K562 (cell line): ENCODE results near the gene KIF5A. TPM values are rescaled to one million over a fixed set of nuclear protein-coding genes. Genes with fewer than 3 reads are reported as not detected.
"Not testable (repeated sequence)": the region's sequence is repeated elsewhere in the genome, so short reads cannot be mapped to it uniquely, and the experiment has no call there.

Source experiments
- ATAC-seq: fragments of 200-7000 bp; cut with Tn5 transposase; 3 replicates; pipeline ENCODE4 v1.9.1; 2020; ENCODE audit warnings: moderate library complexity
- BruUV-seq: library from RNA; stranded (reverse); fragments of 400-500 nt; replicated peaks from 2 replicates; lab custom pipeline; 2021; lab: Mats Ljungman, UMichigan
- CTCF ChIA-PET: fragments of 300-600 bp; formaldehyde crosslinking; extraction: SDS; loops from one replicate; lab custom pipeline; 2021; ENCODE audit warnings: low intra/inter-chr PET ratio; lab: Yijun Ruan, JAX
- POLR2A ChIA-PET: fragments of 300-600, 350-650 bp; sonication (Branson Sonifier 250); formaldehyde crosslinking; extraction: SDS; loops from one replicate; lab custom pipeline; 2021; ENCODE audit warnings: antibody characterized with exemption, inconsistent platforms; lab: Yijun Ruan, JAX
- DNase-seq, 4 experiments: peaks; one replicate each; pipeline versions ENCODE4 v3.0.0 to v3.0.0-alpha.2; 2011 to 2018; ENCODE audit warnings: low spot score in 3 of 4, mixed read lengths in 3 of 4; ENCODE audit errors: extremely low read depth in 1 of 4
- FAIRE-seq: peaks from 2 replicates; lab custom pipeline; 2011; peaks lifted over from hg19 to GRCh38; lab: Jason Lieb, UNC
- H2AFZ ChIP-seq: 2 replicates; pipeline ENCODE4 v1.6.0; 2011; ENCODE audit warnings: low read depth, low read length, control low read depth, inconsistent platforms
- H3K27ac ChIP-seq: fragments of 200-600 bp; 3 replicates; pipeline ENCODE4 v1.8.0; 2011; ENCODE audit warnings: low read depth, mild to moderate bottlenecking, control low read depth, inconsistent platforms, low read length, moderate library complexity, mixed read lengths; ENCODE audit errors: extremely low read depth
- H3K27me3 ChIP-seq, 2 experiments: fragments of 300-600 bp in 1 of 2; 2 replicates in 1 of 2; 3 replicates in 1 of 2; pipeline versions ENCODE4 v1.6.0 to v1.8.0; 2011; ENCODE audit warnings: inconsistent platforms in 2 of 2, low read length in 2 of 2, mild to moderate bottlenecking in 1 of 2, mixed read lengths in 1 of 2, moderate library complexity in 1 of 2; ENCODE audit not compliant: control insufficient read depth in 2 of 2, insufficient read depth in 2 of 2
- H3K36me3 ChIP-seq: fragments of 300-600 bp; 3 replicates; pipeline ENCODE4 v1.8.0; 2011; ENCODE audit warnings: mild to moderate bottlenecking, low read length, inconsistent platforms; ENCODE audit not compliant: control insufficient read depth, insufficient read depth
- H3K4me1 ChIP-seq, 2 experiments: fragments of 200-600 bp in 1 of 2; replicated peaks in 1 of 2; 2 replicates in 1 of 2; 3 replicates in 1 of 2; pipeline versions ENCODE4 v1.5.1 to v1.8.0; 2011; ENCODE audit warnings: inconsistent platforms in 2 of 2, low read length in 2 of 2, mild to moderate bottlenecking in 1 of 2, mixed read lengths in 1 of 2, moderate library complexity in 1 of 2; ENCODE audit not compliant: control insufficient read depth in 2 of 2, insufficient read depth in 2 of 2
- H3K4me2 ChIP-seq: 2 replicates; pipeline ENCODE4 v1.6.1; 2011; ENCODE audit warnings: low read length, control low read depth, inconsistent platforms, mixed read lengths; ENCODE audit not compliant: insufficient read depth
- H3K4me3 ChIP-seq: fragments of 200-600 bp; sonication (generic), shearing (Covaris generic); 2 replicates; pipeline ENCODE4 v1.5.1; 2016; ENCODE audit warnings: control low read depth, inconsistent platforms
- H3K79me2 ChIP-seq: fragments of 200-600 bp; 3 replicates; pipeline ENCODE4 v1.8.0; 2011; ENCODE audit warnings: low read length, inconsistent platforms; ENCODE audit not compliant: control insufficient read depth, insufficient read depth
- H3K9ac ChIP-seq, 2 experiments: 2 replicates each; pipeline versions ENCODE4 v1.6.0 to v1.6.1; 2011; ENCODE audit warnings: low read depth in 2 of 2, low read length in 2 of 2, control low read depth in 1 of 2, inconsistent platforms in 1 of 2, mild to moderate bottlenecking in 1 of 2, mixed read lengths in 1 of 2; ENCODE audit not compliant: insufficient read depth in 1 of 2
- H3K9me1 ChIP-seq: one replicate; pipeline ENCODE4 v1.6.0; 2011; ENCODE audit warnings: inconsistent platforms, mild to moderate bottlenecking, low read length, moderate library complexity; ENCODE audit not compliant: control insufficient read depth, insufficient read depth
- H3K9me3 ChIP-seq: replicated peaks from 2 replicates; pipeline ENCODE4 v1.5.1; 2011; ENCODE audit warnings: low read depth, low read length, inconsistent platforms; ENCODE audit not compliant: control insufficient read depth, insufficient read depth
- H4K20me1 ChIP-seq: replicated peaks from 2 replicates; pipeline ENCODE4 v1.6.1; 2011; ENCODE audit warnings: low read length, inconsistent platforms, mixed read lengths; ENCODE audit not compliant: control insufficient read depth, insufficient read depth
- CBFA2T3 ChIP-seq: fragments of 450-650 bp; IDR thresholded peaks from 2 replicates; pipeline ENCODE4 v1.6.1; 2017
- HMBOX1 ChIP-seq: sonication (generic); IDR thresholded peaks from 2 replicates; pipeline ENCODE4 v1.6.1; 2016
- MAFG ChIP-seq: fragments of 450-650 bp; conservative IDR thresholded peaks from 2 replicates; pipeline ENCODE4 v1.6.1; 2016; ENCODE audit warnings: missing genetic modification characterization, missing compliant biosample characterization
- MAFK ChIP-seq: IDR thresholded peaks from 2 replicates; pipeline ENCODE4 v1.6.1; 2011; ENCODE audit warnings: low read length, improper control_type of control experiment
- MAZ ChIP-seq, 2 experiments: fragments of 450-650 bp in 1 of 2; sonication (generic) in 1 of 2; formaldehyde crosslinking; IDR thresholded peaks in 1 of 2; conservative IDR thresholded peaks in 1 of 2; 2 replicates each; pipeline versions ENCODE4 v1.4.0 to v1.5.0; 2020; ENCODE audit warnings: mild to moderate bottlenecking in 1 of 2, missing genetic modification reagents in 1 of 2
- MEIS2 ChIP-seq: fragments of 450-650 bp; IDR thresholded peaks from 2 replicates; pipeline ENCODE4 v1.6.1; 2014; ENCODE audit warnings: mild to moderate bottlenecking; ENCODE audit not compliant: partially characterized antibody
- PBX2 ChIP-seq, 2 experiments: IDR thresholded peaks in 1 of 2; conservative IDR thresholded peaks in 1 of 2; 2 replicates each; pipeline ENCODE4 v1.6.1; 2016; ENCODE audit warnings: low read depth in 2 of 2, mild to moderate bottlenecking in 1 of 2, missing compliant biosample characterization in 1 of 2, missing genetic modification characterization in 1 of 2, moderate library complexity in 1 of 2
- TFE3 ChIP-seq: fragments of 450-650 bp; formaldehyde crosslinking; IDR thresholded peaks from 2 replicates; pipeline ENCODE4 v1.4.0; 2020; ENCODE audit warnings: mild to moderate bottlenecking, mixed read lengths
- TOE1 ChIP-seq, 2 experiments: fragments of 450-650 bp in 1 of 2; sonication (generic) in 1 of 2; formaldehyde crosslinking in 1 of 2; IDR thresholded peaks; 2 replicates each; pipeline versions ENCODE4 v1.7.1 to v1.8.0; 2016 to 2022; ENCODE audit warnings: borderline replicate concordance in 2 of 2, mild to moderate bottlenecking in 2 of 2, antibody characterized with exemption in 1 of 2, inconsistent platforms in 1 of 2, low read depth in 1 of 2, missing genetic modification reagents in 1 of 2, moderate library complexity in 1 of 2
- USF1 ChIP-seq: sonication (generic); formaldehyde crosslinking; IDR thresholded peaks from 2 replicates; pipeline ENCODE4 v1.9.0; 2022; ENCODE audit warnings: mild to moderate bottlenecking, missing genetic modification reagents
- ZFP36 ChIP-seq: fragments of 150-350 bp; IDR thresholded peaks from 2 replicates; pipeline ENCODE4 v1.6.1; 2018; ENCODE audit warnings: low read length, low read depth; ENCODE audit not compliant: partially characterized antibody
- ZNF263 ChIP-seq: sonication (generic); formaldehyde crosslinking; IDR thresholded peaks from 2 replicates; pipeline ENCODE4 v1.8.0; 2022; ENCODE audit warnings: mild to moderate bottlenecking, missing genetic modification reagents, borderline replicate concordance
- ZNF316 ChIP-seq: fragments of 450-650 bp; IDR thresholded peaks from 2 replicates; pipeline ENCODE4 v1.6.1; 2016
- WGBS: fragments of 100-300 bp; shearing (Covaris generic); methylation state at CpG from one replicate; pipeline ENCODE4 v1.1.6; 2016; ENCODE audit warnings: low coverage, mixed read lengths; ENCODE audit not compliant: insufficient coverage; ENCODE audit errors: missing lambda C conversion rate; 5-methylcytosine and 5-hydroxymethylcytosine counted together
- in situ Hi-C: fragments of 300-500 bp; cut with MboI; formaldehyde crosslinking; loops from 4 replicates; pipeline ENCODE4 v1.15.0; 2018; ENCODE audit warnings: inconsistent platforms, mixed read lengths
- intact Hi-C: fragments of 100-400 bp; cut with micrococcal nuclease; formaldehyde crosslinking; loops from 2 replicates; pipeline ENCODE4 v1.14.2; 2022
- polyA plus RNA-seq, 8 experiments: library from polyadenylated mRNA; depleted of rRNA in 4 of 8; stranded (reverse) in 5 of 8; unstranded in 3 of 8; fragments of >200 nt; fragmentation: Nextera tagmentation in 2 of 8; fragmentation: Illumina TruSeq in 1 of 8; extraction: Ambion mirVana in 2 of 8; extraction: Trizol in 1 of 8; gene quantifications; 2 replicates each; pipeline versions ENCODE4 v1.2.1 to v1.2.3, GENCODE V29; 2011 to 2014; ENCODE audit warnings: inconsistent platforms in 1 of 8, missing spikeins in 1 of 8
- total RNA-seq, 7 experiments: library from RNA; depleted of rRNA in 6 of 7; stranded (reverse); fragments of >200 nt in 6 of 7; fragmentation: Illumina TruSeq in 2 of 7; extraction: Trizol in 2 of 7; gene quantifications; 2 replicates each; pipeline versions ENCODE4 v1.2.1 to v1.2.3, GENCODE V29; 2011 to 2021; ENCODE audit warnings: low replicate concordance in 1 of 7

KIF5A gene
- total and polyA plus RNA-seq, 9 of the 15 experiments (the other 6 are each of a cell fraction or from before 2014, with no cell fraction given), result 3.4 to 17.7 (median 8.0) TPM

- H3K9me1 ChIP-seq; BruUV-seq; H4K20me1 ChIP-seq; H3K9me3 ChIP-seq; ATAC-seq; CTCF ChIA-PET; H3K4me3 ChIP-seq; H3K27ac ChIP-seq; H3K27me3 ChIP-seq; intact Hi-C loops; in situ Hi-C loops; TF ChIP-seq TOE1 (CRISPR knock-in tag; IDR thresholded peaks at IDR 0.05; ENCODE audit: borderline replicate concordance, low read depth); PBX2 (CRISPR knock-in tag; IDR thresholded peaks at IDR 0.05; ENCODE audit: low read depth): not testable (repeated sequence)
- peak in 1 of 4 experiments; percentile 66 for DNase-seq
- Histone ChIP-seq H3K9ac (peak overlapping the region in 1 of 2 experiments; percentile 77; a peak in 2 of 4 replicates), H3K79me2 (peaks cover 27% of the 10 kb centered on the region), H2AFZ (peak overlapping the region; percentile 58), H3K4me2 (peak overlapping the region; percentile 15; the same call in 1 of the 2 replicates), H3K36me3 (peaks cover 23% of the 10 kb centered on the region; the same call in 2 of the 3 replicates), H3K4me1 (peaks cover 22 to 23% of the 10 kb centered on the region in 2 experiments)
- 42% methylated on average over 14 of the region's 15 CpGs for whole genome bisulfite sequencing
- FAIRE-seq, result peak; percentile 49
- POLR2A ChIA-PET, result interaction anchor here (0.6 to 4.2 kb wide), 2 partner anchors 11 to 257 kb away, joined by 3 to 20 read pairs; no protein-coding TSS in a partner anchor
- TF ChIP-seq CBFA2T3, result 0 out of 2 replicates have a peak, but pooled peaks have one; percentile 13
- peak; percentile 76 for TF ChIP-seq TOE1 (IDR thresholded peaks at IDR 0.05; ENCODE audit: borderline replicate concordance)
- peak; percentile 93 for TF ChIP-seq TFE3
- peak; percentile 60 for TF ChIP-seq ZNF316
- TF ChIP-seq PBX2 (tag; conservative IDR thresholded peaks at IDR 0.05; ENCODE audit: low read depth), result peak; percentile 37; the same call in 1 of the 2 replicates
- TF ChIP-seq MEIS2, result peak; percentile 53
- TF ChIP-seq MAZ (CRISPR knock-in tag; conservative IDR thresholded peaks at IDR 0.05 in 1 of 2, IDR thresholded peaks at IDR 0.05 in 1 of 2), result 0 out of 4 replicates have a peak, but pooled peaks of 1 of the 2 experiments have one; percentile 21
- TF ChIP-seq MAFK, result peak; percentile 59
- TF ChIP-seq USF1 (CRISPR knock-in tag), result peak; percentile 70
- TF ChIP-seq ZFP36, result peak; percentile 50
- TF ChIP-seq MAFG, result peak; percentile 45; the same call in 1 of the 2 replicates
- TF ChIP-seq HMBOX1, result 0 out of 2 replicates have a peak, but pooled peaks have one; percentile 3
- peak; percentile 93 for TF ChIP-seq ZNF263
These were observed 39.2 kb downstream of the KIF5A start for GRCh38 chr12:57588951-57589610.
